Measurements from ENCODE around the gene OASL.

GRCh38 chr12:120988234-120988633 lies 50.8 kb downstream of the OASL start:
- TF ChIP-seq YY1 (IDR thresholded peaks at IDR 0.05; ENCODE audit: borderline replicate concordance in 1 of 3, control insufficient read depth in 1 of 3, extremely low read depth in 1 of 3, insufficient read depth in 3 of 3, insufficient read length in 1 of 3, insufficient replicate concordance in 2 of 3, low read depth in 1 of 3, low read length in 2 of 3) (no peak), STAT5B (CRISPR knock-in tag; IDR thresholded peaks at IDR 0.05) (no peak)
- TF ChIP-seq, protein P1, sequence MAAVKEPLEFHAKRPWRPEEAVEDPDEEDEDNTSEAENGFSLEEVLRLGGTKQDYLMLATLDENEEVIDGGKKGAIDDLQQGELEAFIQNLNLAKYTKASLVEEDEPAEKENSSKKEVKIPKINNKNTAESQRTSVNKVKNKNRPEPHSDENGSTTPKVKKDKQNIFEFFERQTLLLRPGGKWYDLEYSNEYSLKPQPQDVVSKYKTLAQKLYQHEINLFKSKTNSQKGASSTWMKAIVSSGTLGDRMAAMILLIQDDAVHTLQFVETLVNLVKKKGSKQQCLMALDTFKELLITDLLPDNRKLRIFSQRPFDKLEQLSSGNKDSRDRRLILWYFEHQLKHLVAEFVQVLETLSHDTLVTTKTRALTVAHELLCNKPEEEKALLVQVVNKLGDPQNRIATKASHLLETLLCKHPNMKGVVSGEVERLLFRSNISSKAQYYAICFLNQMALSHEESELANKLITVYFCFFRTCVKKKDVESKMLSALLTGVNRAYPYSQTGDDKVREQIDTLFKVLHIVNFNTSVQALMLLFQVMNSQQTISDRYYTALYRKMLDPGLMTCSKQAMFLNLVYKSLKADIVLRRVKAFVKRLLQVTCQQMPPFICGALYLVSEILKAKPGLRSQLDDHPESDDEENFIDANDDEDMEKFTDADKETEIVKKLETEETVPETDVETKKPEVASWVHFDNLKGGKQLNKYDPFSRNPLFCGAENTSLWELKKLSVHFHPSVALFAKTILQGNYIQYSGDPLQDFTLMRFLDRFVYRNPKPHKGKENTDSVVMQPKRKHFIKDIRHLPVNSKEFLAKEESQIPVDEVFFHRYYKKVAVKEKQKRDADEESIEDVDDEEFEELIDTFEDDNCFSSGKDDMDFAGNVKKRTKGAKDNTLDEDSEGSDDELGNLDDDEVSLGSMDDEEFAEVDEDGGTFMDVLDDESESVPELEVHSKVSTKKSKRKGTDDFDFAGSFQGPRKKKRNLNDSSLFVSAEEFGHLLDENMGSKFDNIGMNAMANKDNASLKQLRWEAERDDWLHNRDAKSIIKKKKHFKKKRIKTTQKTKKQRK (IDR thresholded peaks at IDR 0.05; ENCODE audit: borderline replicate concordance, low read depth, low read length): no peak
- TF ChIP-seq, protein P2, sequence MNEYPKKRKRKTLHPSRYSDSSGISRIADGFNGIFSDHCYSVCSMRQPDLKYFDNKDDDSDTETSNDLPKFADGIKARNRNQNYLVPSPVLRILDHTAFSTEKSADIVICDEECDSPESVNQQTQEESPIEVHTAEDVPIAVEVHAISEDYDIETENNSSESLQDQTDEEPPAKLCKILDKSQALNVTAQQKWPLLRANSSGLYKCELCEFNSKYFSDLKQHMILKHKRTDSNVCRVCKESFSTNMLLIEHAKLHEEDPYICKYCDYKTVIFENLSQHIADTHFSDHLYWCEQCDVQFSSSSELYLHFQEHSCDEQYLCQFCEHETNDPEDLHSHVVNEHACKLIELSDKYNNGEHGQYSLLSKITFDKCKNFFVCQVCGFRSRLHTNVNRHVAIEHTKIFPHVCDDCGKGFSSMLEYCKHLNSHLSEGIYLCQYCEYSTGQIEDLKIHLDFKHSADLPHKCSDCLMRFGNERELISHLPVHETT (CRISPR knock-in tag; conservative IDR thresholded peaks at IDR 0.05 in 1 of 2, IDR thresholded peaks at IDR 0.05 in 1 of 2): no peak
- TF ChIP-seq, protein P3, sequence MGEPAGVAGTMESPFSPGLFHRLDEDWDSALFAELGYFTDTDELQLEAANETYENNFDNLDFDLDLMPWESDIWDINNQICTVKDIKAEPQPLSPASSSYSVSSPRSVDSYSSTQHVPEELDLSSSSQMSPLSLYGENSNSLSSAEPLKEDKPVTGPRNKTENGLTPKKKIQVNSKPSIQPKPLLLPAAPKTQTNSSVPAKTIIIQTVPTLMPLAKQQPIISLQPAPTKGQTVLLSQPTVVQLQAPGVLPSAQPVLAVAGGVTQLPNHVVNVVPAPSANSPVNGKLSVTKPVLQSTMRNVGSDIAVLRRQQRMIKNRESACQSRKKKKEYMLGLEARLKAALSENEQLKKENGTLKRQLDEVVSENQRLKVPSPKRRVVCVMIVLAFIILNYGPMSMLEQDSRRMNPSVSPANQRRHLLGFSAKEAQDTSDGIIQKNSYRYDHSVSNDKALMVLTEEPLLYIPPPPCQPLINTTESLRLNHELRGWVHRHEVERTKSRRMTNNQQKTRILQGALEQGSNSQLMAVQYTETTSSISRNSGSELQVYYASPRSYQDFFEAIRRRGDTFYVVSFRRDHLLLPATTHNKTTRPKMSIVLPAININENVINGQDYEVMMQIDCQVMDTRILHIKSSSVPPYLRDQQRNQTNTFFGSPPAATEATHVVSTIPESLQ (CRISPR knock-in tag; IDR thresholded peaks at IDR 0.05): no peak
